Muscle of back (tissue), 13 donors: Measurements from ENCODE around the gene RARS1. TPM values are rescaled to one million over a fixed set of nuclear protein-coding genes. Genes with fewer than 3 reads are reported as not detected.
A peak's percentile ranks its signal among the peaks of the same experiment; 100 is the strongest.

ENCODE experiments used
- DNase-seq, 3 donors: peaks; one replicate each; pipeline versions ENCODE4 v3.0.0 to v3.0.0-alpha.2; 2013
- long read RNA-seq, 9 donors: transcript quantifications; one replicate each; lab custom pipeline, GENCODE V29; 2026
- polyA plus RNA-seq, 10 donors: library from polyadenylated mRNA; unstranded; fragments of 120-200 nt; gene quantifications; one replicate each; pipeline ENCODE4 v1.2.1, GENCODE V29; 2013; ENCODE audit not compliant: insufficient read length in 10 of 10

Gene RARS1
- polyA plus RNA-seq, result 10 to 100 TPM; 48.4 to 67.3 (median 58.6) TPM
- long read RNA-seq, donor 1, transcript RARS-201 (15 exons, 2,146 nt), result major isoform, 6 of 33 reads
- long read RNA-seq, donor 1, partial matches to known transcripts, result 25 of 33 reads
- long read RNA-seq, donor 1, other reads (novel, unspliced or antisense), result 0 of 33 reads
- long read RNA-seq, donor 2, transcript RARS-201 (15 exons, 2,146 nt), result major isoform, 6 of 15 reads
- long read RNA-seq, donor 2, partial matches to known transcripts, result 8 of 15 reads
- long read RNA-seq, donor 2, other reads (novel, unspliced or antisense), result 0 of 15 reads
- long read RNA-seq, donor 3, result 0 reads
- long read RNA-seq, donor 4, transcript RARS-201 (15 exons, 2,146 nt), result major isoform, 7 of 33 reads
- long read RNA-seq, donor 4, partial matches to known transcripts, result 25 of 33 reads
- long read RNA-seq, donor 4, other reads (novel, unspliced or antisense), result 0 of 33 reads
- long read RNA-seq, donor 5, partial matches to known transcripts, result 21 of 28 reads
- long read RNA-seq, donor 5, other reads (novel, unspliced or antisense), result 0 of 28 reads
- long read RNA-seq, donor 6, transcript RARS-201 (15 exons, 2,146 nt), result major isoform, 5 of 20 reads
- long read RNA-seq, donor 6, partial matches to known transcripts, result 14 of 20 reads
- long read RNA-seq, donor 6, other reads (novel, unspliced or antisense), result 0 of 20 reads
- long read RNA-seq, donor 7, transcript RARS-201 (15 exons, 2,146 nt), result major isoform, 13 of 37 reads
- long read RNA-seq, donor 7, partial matches to known transcripts, result 21 of 37 reads
- long read RNA-seq, donor 7, other reads (novel, unspliced or antisense), result 0 of 37 reads
- long read RNA-seq, donor 8, transcript RARS-201 (15 exons, 2,146 nt), result major isoform, 6 of 22 reads
- long read RNA-seq, donor 8, partial matches to known transcripts, result 14 of 22 reads
- long read RNA-seq, donor 8, other reads (novel, unspliced or antisense), result 0 of 22 reads
- long read RNA-seq, donor 9, partial matches to known transcripts, result 0 of 1 reads
- long read RNA-seq, donor 9, other reads (novel, unspliced or antisense), result 0 of 1 reads

DNA sequence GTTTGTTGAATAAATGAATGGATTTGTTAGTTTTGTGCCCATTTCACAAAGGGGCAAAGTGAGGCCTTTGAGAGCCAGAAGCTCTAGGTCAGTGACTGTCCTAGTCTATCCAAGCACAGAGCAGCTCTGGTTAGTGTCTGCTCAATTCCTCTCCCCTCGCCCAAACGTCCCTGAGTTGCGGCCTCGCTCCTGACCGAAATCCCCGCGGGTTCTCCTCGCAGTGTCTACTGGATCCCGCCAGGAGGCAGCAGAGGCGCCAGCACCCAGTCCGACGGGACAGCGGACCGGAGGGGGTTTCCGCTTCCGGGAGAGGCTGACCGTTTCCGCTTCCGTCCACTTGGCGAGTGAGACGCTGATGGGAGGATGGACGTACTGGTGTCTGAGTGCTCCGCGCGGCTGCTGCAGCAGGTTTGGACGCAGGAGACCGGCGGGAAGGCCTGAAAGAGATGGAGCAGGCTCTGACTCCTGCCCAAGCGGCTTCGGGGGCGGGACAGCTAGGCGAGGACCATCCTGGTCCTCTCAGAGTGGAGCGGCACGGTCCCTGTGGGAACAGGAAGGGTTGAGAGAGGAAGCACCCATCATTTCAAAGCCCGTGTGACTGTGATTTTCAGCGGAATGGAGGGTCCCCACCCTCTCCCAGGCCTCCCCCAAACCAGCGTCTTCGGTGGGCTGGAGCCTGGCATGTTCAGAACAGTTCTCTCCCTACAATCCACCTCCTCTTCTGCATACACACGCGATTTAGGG lies at the start of gene RARS1:
RARS1 (plus strand) TSS at position 336 of the 744 bp plus-strand sequence; CDS start at position 364, 28 bp downstream.
- peak; percentile 91 to 97 (median 96) for DNase-seq

DNA sequence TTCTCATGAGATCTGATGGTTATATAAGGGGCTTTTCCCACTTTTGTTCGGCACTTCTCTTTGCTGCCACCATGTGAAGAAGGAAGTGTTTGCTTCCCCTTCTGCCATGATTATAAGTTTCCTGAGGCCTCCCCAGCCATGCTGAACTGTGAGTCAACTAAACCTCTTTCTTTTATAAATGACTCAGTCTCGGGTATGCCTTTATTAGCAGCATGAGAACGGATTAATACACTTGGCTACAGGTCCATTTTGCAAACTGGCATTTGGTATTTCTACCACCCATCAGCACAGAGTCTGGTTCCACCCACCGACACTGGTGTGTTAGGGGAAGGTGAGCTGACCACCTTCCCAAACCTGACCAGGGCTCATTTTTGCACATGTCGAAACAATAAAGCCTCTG lies 47.9 kb upstream of the RARS1 start:
- no peak for DNase-seq

GRCh38 chr5:168443533-168443932 lies 42.7 kb upstream of the RARS1 start:
- DNase-seq, result no peak

GRCh38 chr5:168443950-168444700 lies 42.1 kb upstream of the RARS1 start:
- DNase-seq, result no peak

- DNase-seq, result peak in 1 of 3 donors; percentile 40
Measured at GRCh38 chr5:168446983-168447619, 39.2 kb upstream of the RARS1 start.

DNA sequence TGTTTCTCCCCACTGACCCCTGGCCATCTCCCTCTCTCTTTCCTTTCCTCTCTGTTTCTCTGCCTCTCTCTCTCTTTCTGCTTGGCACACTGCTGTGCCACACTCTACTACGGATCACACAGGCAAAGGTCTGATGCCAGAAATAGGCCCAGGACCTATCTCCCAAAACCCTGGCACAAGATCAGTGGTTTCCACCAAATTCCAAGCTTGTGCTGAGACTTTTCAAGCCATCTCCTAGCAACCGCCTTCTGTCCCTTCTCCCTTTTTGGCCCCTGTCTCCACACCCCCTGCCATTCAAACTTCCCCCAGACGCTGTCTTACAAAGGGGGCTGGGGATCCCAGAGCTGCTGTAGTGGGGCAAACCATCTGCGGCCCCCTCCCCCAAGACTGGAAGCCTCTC lies 38.5 kb upstream of the RARS1 start:
- DNase-seq, result peak in 1 of 3 donors; percentile 19

DNA sequence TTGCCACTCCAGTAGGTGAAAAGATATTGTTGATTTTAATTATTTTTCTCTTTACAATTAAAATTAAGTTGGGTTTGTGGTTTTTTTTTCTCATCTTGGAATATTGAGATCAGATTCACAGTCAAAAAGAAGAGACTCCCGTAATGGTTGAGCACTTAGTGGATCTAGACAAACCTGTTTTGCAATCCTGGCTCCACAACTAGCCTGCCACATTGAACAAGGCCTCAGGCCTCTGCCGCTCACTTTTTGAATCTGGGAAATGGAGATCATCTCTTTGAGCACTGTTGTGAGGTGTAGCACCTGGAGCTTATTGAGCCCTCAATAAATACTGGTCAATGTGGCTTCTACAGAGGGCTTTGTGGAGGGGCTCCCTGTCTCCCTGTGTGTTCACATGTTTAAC lies 37.1 kb upstream of the RARS1 start:
- no peak for DNase-seq

DNA sequence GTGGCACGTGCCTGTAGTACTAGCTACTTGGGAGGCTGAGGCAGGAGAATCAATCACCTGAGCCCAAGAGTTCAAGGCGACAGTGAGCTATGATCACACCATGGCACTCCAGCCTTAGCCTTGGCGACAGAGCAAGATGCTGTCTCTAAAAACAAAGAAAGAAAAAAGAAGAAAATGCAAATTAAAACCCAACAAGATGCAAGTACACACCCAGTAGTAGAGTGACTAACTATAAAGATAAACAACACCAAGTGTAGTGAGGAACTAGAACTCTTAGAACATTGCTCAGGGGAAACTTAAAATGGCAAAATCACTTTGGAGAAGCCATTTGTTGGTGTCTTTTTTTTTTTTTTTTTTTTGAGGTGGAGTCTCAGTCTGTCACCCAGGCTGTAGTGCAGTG lies 34.7 kb upstream of the RARS1 start:
- no peak for DNase-seq

DNA sequence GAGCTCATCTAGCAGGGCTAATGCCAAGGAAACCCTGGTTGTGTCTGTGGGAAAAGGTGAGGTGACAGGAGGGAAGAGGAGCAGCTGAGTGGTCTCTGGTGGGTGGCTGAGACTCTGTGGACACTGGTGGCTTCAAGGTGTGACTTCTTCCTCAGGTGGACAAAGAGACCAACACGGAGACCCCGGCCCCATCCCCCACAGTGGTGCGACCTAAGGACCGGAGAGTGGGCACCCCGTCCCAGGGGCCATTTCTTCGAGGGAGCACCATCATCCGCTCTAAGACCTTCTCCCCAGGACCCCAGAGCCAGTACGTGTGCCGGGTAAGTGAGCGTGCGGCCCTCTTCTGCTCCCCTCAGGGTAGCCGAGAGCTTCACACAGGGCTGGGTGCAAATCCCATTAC lies 31.1 kb upstream of the RARS1 start:
- no peak for DNase-seq

- no peak for DNase-seq
Measured at GRCh38 chr5:168457542-168457941, 28.7 kb upstream of the RARS1 start.

DNA sequence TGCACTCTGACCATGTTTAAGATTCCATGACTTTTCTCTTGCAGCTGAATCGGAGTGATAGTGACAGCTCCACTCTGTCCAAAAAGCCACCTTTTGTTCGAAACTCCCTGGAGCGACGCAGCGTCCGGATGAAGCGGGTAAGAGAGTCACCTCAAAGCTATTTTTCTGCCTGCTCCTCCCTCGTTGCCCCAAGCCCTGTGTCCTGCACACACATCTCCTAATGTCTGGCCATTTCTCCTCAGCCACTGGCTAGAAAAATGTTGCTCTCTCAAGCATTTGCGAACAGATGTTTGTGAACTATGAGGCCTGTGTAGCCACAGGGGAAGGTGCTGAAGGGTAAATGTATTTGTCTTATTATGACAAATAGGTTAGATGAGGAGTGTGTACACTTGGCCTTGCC lies 25.7 kb upstream of the RARS1 start:
- no peak for DNase-seq

DNA sequence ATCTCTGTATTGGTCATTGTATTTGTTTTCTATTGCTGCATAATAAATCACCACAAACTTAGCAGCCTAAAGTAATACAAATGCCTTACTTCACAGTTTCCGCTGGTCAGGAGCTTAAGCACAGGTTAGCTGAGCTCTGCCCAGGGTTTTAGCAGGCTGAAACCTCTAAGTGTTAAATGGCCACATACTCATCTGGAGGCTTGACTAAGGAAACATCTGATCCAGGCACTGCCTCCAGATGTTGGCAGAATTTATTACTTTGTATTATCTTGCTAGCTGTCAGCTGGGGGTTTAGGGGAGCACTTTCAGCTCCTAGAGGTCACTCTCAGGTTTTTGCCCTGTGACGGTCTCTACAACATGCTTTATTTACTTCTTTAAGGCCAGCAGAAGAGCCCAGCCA lies 23.2 kb upstream of the RARS1 start:
- DNase-seq, result no peak

GRCh38 chr5:168464214-168464613 lies 22.1 kb upstream of the RARS1 start:
- no peak for DNase-seq

- DNase-seq, result no peak
Measured at GRCh38 chr5:168464641-168465040, 21.6 kb upstream of the RARS1 start.

DNA sequence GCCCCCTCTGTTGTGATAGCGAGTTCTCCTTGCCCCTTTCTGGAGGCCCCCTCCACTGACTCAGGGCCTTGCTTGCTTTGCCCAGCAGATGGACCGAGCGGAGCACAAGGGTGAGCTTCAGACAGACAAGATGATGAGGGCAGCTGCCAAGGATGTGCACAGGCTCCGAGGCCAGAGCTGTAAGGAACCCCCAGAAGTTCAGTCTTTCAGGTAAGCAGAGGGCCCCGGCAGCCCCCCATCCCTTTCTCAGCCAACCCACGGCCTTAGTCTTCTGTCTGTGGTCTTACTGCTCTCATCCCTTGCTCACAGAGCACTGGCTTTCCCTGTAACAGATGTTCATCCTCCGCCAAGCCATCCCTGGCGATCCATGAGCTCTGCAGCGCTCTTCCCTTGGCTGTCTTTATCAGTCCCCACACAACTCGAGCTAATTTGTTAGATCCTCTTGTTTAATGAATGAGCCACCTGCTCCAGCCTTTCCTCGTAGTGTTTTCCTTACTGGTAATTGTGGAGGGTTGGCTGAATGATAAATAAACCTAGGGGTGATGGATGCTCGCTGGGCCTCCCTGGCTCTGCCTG lies 18.4 kb upstream of the RARS1 start:
- DNase-seq, result no peak

- peak in 1 of 3 donors; percentile 49 for DNase-seq
Measured at GRCh38 chr5:168468836-168469235, 17.4 kb upstream of the RARS1 start.

GRCh38 chr5:168469816-168470215 lies 16.5 kb upstream of the RARS1 start:
- DNase-seq, result no peak

DNA sequence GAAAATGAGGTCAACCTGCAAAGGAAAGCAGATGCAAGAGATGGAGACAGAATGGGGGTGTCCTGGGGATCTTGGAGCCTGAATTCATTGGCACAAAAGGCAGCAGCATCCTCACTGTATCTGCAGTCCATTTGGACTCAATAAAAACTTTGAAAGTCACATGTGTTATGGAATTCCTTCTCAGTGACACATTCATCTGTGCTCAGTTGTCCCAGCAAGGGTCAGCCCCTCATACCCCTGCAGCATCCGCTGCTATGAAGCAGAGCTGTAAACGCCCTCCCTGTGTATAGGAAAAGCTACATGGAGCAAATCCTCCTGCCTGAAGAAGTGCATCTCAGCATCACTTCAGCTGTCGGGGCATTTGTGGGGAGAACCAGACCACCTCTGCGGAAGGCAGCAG lies 14.5 kb upstream of the RARS1 start:
- peak in 1 of 3 donors; percentile 42 for DNase-seq

DNA sequence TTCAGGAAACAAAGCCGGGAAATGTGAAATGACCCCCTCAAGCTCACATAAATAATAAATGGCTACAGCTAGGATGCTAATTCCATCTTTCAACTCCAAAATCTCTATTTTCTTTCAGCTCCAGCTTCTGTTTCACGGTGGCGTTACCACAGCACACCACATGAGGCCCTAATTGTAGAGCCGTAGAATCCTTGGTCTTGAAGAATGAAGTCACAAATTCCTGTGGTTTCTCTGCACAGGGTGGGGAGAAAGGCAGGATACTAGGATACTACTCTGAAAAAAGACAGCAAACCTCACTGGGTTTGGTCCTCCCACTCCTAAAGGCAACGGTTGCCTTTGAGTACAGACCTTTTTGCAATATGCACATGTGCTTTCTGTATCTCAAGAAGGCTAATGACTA lies 13.9 kb upstream of the RARS1 start:
- DNase-seq, result peak in 2 of 3 donors; percentile 19 to 88

GRCh38 chr5:168474319-168474718 lies 12.0 kb upstream of the RARS1 start:
- DNase-seq, result no peak
